HG02943 (cell line): Measurements from ENCODE around the gene SAT2.
"Not testable (repeated sequence)": the region's sequence is repeated elsewhere in the genome, so short reads cannot be mapped to it uniquely, and the experiment has no call there.

Experiments
- ATAC-seq: cut with Tn5 transposase; IDR thresholded peaks from one replicate; pipeline ENCODE4 v1.9.1; 2021; ENCODE audit warnings: mild to moderate bottlenecking, low read depth, moderate library complexity; ENCODE audit not compliant: unreplicated experiment

The SAT2 gene

GRCh38 chr17:7636163-7636562 lies 8.5 kb upstream of the SAT2 start:
- ATAC-seq, result no peak

- no peak for ATAC-seq
Observed at GRCh38 chr17:7634384-7634783, 6.8 kb upstream of the SAT2 start.

GRCh38 chr17:7633093-7633492 lies 5.5 kb upstream of the SAT2 start:
- ATAC-seq, result no peak

GRCh38 chr17:7632492-7632894 lies 4.9 kb upstream of the SAT2 start:
- ATAC-seq, result no peak

GRCh38 chr17:7631398-7632380 lies 4.1 kb upstream of the SAT2 start:
- no peak for ATAC-seq

GRCh38 chr17:7629939-7630571 lies 2.4 kb upstream of the SAT2 start, which contains the start of gene SHBG:
SHBG (plus strand) TSS chr17:7630135; CDS start chr17:7630173, 38 bp downstream.
- no peak for ATAC-seq

GRCh38 chr17:7626956-7627249 lies 718 bp downstream of the SAT2 start:
- ATAC-seq, result no peak

GRCh38 chr17:7626307-7626706 lies 1.3 kb downstream of the SAT2 start:
- ATAC-seq, result no peak

- not testable (repeated sequence) for ATAC-seq
Observed at GRCh38 chr17:7625749-7626148, 1.9 kb downstream of the SAT2 start.

GRCh38 chr17:7623661-7624060 lies 4.0 kb downstream of the SAT2 start:
- no peak for ATAC-seq

- ATAC-seq, result no peak
Observed at GRCh38 chr17:7620835-7621234, 6.8 kb downstream of the SAT2 start.

- no peak for ATAC-seq
Observed at GRCh38 chr17:7618608-7619007, 9.0 kb downstream of the SAT2 start.

- no peak for ATAC-seq
Observed at GRCh38 chr17:7615265-7615747, 12.3 kb downstream of the SAT2 start.

- peak; percentile 77 for ATAC-seq
Observed at GRCh38 chr17:7614425-7615264, 13.0 kb downstream of the SAT2 start, which contains the start of gene FXR2. FXR2 (minus strand) TSS chr17:7614897; CDS start chr17:7614532, 365 bp downstream.

GRCh38 chr17:7613769-7614424 lies 13.7 kb downstream of the SAT2 start:
- ATAC-seq, result peak; percentile 13

- ATAC-seq, result no peak
Observed at GRCh38 chr17:7612294-7612640, 15.4 kb downstream of the SAT2 start.

- no peak for ATAC-seq
Observed at GRCh38 chr17:7611635-7612293, 15.9 kb downstream of the SAT2 start.

- no peak for ATAC-seq
Observed at GRCh38 chr17:7610641-7611040, 17.0 kb downstream of the SAT2 start.

GRCh38 chr17:7606280-7606679 lies 21.3 kb downstream of the SAT2 start:
- ATAC-seq, result no peak

GRCh38 chr17:7597561-7597960 lies 30.1 kb downstream of the SAT2 start:
- not testable (repeated sequence) for ATAC-seq
